T-helper 17 cell (primary cell): Measurements from ENCODE around the gene ZC3H12C. TPM values are rescaled to one million over a fixed set of nuclear protein-coding genes. Genes with fewer than 3 reads are reported as not detected.
"Not testable (repeated sequence)": the region's sequence is repeated elsewhere in the genome, so short reads cannot be mapped to it uniquely, and the experiment has no call there.

Experiments
- ATAC-seq: fragments of 150-1000 bp; cut with Tn5 transposase; 2 replicates; pipeline ENCODE4 v1.10.0; 2021; ENCODE audit warnings: mild to moderate bottlenecking, moderate library complexity
- DNase-seq, 3 donors: peaks; one replicate each; pipeline versions ENCODE4 v3.0.0 to v3.0.0-alpha.2; 2020 to 2021
- H3K9me3 ChIP-seq: one replicate; pipeline ENCODE4 v1.7.0; 2013; ENCODE audit warnings: low read length, mild to moderate bottlenecking; ENCODE audit not compliant: control insufficient read depth, poor library complexity, severe bottlenecking
- H3K27ac Mint-ChIP-seq: one replicate; pipeline ENCODE4 v1.8.0; 2022; ENCODE audit warnings: mild to moderate bottlenecking, moderate library complexity, mixed read lengths
- H3K27me3 Mint-ChIP-seq: one replicate; pipeline ENCODE4 v1.8.0; 2022; ENCODE audit warnings: mixed read lengths
- H3K36me3 Mint-ChIP-seq: one replicate; pipeline ENCODE4 v1.8.0; 2022; ENCODE audit warnings: low read depth, mixed read lengths
- H3K4me1 Mint-ChIP-seq: one replicate; pipeline ENCODE4 v1.8.0; 2022; ENCODE audit warnings: mild to moderate bottlenecking, mixed read lengths
- H3K4me3 Mint-ChIP-seq: one replicate; pipeline ENCODE4 v1.8.0; 2022; ENCODE audit warnings: mild to moderate bottlenecking, moderate library complexity, mixed read lengths
- total RNA-seq, 4 donors: library from RNA in 2 of 4; stranded (reverse) in 2 of 4; gene quantifications; one replicate each; pipeline ENCODE4 v1.2.3 and lab custom pipeline; 2022 to 2026

The ZC3H12C gene
- total RNA-seq, 2 donors from 2014 or later: 0.15 to 0.91 TPM

DNA sequence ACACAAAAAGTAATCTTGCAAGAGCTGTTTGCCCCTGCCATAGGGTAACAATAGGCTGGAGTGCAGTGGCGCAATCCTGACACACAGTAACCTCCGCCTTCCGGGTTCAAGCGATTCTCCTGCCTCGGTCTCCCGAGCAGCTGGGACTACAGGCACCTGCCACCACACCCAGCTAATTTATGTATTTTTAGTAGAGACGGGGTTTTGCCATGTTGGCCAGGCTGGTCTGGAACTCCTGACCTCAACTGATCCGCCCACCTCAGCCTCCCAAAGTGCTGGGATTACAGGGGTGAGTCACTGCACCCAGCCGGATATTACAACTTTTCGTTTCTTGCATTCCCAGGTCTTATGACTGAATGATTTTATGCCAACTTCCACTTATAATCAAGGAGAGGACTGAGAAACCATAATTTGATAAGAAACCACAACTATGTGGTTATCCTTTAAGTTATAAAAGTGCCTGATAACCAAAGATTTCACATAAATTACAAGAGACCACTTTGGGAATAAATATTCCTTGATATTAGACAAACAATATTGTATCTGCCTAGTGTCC lies 101.1 kb downstream of the ZC3H12C start:
- H3K4me3 Mint-ChIP-seq, ATAC-seq, H3K9me3 ChIP-seq, H3K36me3 Mint-ChIP-seq, DNase-seq, H3K27ac Mint-ChIP-seq: not testable (repeated sequence)
- Mint-ChIP-seq H3K4me1 (peaks cover 14% of the 10 kb centered on the region), H3K27me3 (peaks cover 18% of the 10 kb centered on the region)

DNA sequence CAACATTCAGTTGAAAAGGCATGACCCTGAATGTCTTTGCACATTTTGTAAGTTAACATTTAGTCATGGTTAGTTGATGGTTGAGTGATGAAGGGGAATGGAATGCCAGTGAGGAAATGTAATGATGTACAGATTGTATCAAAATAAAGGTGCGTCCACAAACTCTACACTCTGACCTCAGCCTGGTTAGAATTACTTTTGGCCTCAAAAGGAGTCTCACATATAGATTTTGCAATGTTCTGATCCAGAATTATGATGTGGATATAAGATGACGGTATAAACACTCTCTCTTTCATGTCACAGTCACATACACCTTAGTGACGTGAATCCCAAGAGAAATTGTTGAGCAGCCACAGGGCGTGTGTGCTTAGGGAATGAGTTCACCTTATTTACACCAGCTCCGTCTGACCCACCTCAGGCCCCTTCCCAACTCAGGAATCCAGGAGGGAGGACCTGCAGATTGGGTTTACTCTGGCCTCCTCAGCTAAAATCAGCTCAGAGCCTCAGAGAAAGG lies 103.1 kb downstream of the ZC3H12C start:
- DNase-seq (no peak), ATAC-seq (no peak)
- Mint-ChIP-seq H3K27ac (no peak overlapping the region), H3K36me3 (peaks cover under 1% of the 10 kb centered on the region), H3K27me3 (peaks cover 18% of the 10 kb centered on the region), H3K4me3 (no peak overlapping the region), H3K4me1 (peaks cover 16% of the 10 kb centered on the region)
- H3K9me3 ChIP-seq: no peaks in the 10 kb centered on the region

DNA sequence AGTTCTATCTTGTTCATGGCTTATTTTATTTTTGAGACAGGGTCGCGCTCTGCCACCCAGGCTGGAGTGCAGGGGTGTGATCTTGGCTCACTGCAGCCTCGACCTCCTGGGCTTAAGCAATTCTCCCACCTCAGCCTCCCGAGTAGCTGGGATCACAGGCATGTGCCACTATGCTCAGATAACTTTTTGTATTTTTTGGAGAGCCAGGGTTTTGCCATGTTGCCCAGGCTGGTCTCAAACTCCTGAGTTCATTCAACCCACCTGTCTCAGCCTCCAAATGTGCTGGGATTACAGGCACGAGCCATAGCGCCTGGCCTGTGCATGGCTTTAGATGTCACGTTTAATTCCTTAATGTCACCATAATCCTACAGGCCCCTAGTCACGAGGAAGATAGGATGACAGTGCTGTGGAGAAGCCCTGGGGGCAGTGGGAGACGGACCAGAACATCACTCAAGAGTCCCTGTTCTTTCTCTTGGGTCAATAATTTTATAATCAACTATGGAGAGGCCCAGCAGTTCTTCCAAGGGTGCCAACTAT lies 103.8 kb downstream of the ZC3H12C start:
- ATAC-seq (no peak), DNase-seq (no peak)
- no peak overlapping the region for H3K27ac Mint-ChIP-seq
- peaks cover 15% of the 10 kb centered on the region for H3K4me1 Mint-ChIP-seq
- peaks cover 2% of the 10 kb centered on the region for H3K36me3 Mint-ChIP-seq
- peaks cover 18% of the 10 kb centered on the region for H3K27me3 Mint-ChIP-seq
- no peaks in the 10 kb centered on the region for H3K9me3 ChIP-seq
- no peak overlapping the region for H3K4me3 Mint-ChIP-seq

DNA sequence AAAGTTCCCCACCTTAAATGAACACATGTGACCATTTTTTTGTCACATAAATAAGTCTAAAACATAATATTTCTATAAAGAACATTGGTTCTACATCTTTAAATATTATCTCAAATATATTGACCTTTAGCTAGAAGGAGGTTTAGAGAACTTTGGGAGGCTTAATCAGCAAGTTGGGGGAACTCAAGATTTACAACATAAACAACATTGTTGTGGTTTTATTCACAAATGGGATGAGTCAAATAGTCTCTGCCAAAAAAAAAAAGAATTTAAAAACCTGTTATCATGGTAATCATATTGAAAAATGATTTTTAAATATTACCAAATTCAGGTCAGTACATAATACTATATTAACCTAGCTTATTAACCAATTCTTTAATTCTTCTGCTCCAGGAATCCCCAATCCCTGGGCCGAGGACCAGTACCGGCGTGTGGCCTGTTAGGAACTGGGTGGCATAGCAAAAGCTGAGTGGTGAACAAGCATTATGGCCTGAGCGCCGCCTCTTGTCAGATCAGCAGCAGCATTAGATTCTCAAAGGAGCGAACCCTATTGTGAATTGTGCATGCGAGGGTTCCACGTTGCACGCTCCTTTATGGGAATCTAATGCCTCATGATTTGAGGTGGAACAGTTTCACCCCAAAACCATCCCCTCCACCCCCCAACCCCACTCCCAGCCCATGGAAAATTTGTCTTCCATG lies 105.0 kb downstream of the ZC3H12C start:
- Mint-ChIP-seq H3K4me3 (no peak overlapping the region), H3K27me3 (peaks cover 13% of the 10 kb centered on the region), H3K4me1 (peaks cover 3% of the 10 kb centered on the region), H3K27ac (no peak overlapping the region), H3K36me3 (peaks cover 2% of the 10 kb centered on the region)
- no peak for DNase-seq
- no peaks in the 10 kb centered on the region for H3K9me3 ChIP-seq
- ATAC-seq: no peak

DNA sequence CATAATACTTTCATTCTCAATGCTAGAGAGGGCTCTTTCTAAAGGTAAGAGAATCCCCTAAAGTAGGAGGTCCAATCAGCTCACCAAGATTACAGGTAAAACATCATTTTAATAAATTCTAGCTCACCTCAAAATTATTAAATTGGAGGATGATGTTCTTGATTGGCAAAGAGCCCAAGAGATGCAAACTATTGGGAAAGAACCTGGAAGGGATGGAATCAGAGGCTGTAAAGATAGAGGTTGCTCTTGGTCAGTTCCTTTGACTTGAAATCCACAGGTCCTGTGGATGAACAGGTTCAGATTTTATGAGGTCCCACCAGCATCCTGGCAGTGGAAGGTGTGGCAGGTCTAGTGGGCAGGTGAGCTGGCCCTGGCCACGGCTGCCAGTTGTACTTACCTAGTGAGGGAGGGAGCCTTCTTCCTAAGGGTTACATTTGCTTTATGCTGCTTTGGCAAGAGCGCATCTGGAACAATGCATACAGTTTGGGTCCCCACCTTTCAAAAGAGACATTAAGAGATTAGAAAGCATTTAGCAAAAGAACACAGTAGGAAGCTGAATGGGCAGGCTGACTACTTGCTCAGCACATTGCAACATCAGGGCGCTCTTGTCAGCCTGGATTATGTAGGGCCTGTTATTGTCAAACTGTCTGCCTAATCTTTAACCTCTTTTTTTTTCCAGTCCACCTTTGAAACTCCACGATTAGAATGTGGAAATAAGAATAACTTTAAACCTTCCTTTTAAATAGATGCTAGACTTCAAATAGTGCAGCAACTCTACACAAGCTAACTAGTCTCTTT lies 106.2 kb downstream of the ZC3H12C start:
- DNase-seq (no peak), ATAC-seq (no peak)
- Mint-ChIP-seq H3K4me3 (no peak overlapping the region), H3K27me3 (peaks cover 10% of the 10 kb centered on the region), H3K36me3 (peaks cover 2% of the 10 kb centered on the region), H3K4me1 (peaks cover 3% of the 10 kb centered on the region), H3K27ac (no peak overlapping the region)
- no peaks in the 10 kb centered on the region for H3K9me3 ChIP-seq

DNA sequence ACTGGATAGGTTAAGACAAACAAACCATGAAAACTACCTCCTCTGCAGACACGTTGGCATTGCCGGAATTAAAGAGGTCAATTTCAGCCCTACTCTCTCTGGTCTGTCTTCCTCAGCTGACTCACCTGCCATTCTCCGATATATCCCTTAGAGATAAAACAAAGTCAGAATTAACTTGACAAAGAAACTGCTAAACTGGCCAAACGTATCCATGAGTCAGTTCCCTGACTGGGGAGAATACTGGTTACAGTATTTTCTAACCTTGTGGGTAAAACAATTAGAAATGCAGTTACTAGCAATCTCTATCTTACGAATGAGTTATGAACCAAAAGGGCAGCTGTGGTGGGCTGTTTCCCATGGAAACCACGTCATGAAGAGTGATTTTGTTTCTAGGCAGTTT lies 107.0 kb downstream of the ZC3H12C start:
- DNase-seq: no peak
- ATAC-seq: no peak
- peaks cover 5% of the 10 kb centered on the region for H3K27me3 Mint-ChIP-seq

DNA sequence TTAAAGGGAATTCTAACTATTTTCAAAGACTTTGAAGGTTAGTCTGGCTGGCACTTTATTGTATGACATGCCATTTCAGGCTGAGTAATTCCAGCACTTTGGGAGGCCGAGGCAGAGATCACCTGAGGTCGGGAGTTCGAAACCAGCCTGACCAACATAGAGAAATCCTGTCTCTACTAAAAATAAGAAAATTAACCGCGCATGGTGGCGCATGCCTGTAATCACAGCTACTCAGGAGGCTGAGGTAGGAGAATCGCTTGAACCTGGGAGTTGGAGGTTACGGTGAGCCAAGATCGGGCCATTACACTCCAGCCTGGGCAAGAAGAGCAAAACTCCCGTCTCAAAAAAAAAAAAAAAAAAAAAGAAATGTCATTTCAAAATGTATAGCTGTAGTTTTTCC lies 107.6 kb downstream of the ZC3H12C start:
- DNase-seq (no peak), ATAC-seq (no peak)
- no peak overlapping the region for H3K4me3 Mint-ChIP-seq
- no peaks in the 10 kb centered on the region for H3K9me3 ChIP-seq
- H3K4me1 Mint-ChIP-seq: peaks cover 6% of the 10 kb centered on the region
- H3K36me3 Mint-ChIP-seq: peaks cover 2% of the 10 kb centered on the region
- peak overlapping the region; percentile 37 for H3K27ac Mint-ChIP-seq
- H3K27me3 Mint-ChIP-seq: peaks cover under 1% of the 10 kb centered on the region

More for the DNA sequence above, 107.0 kb downstream of the ZC3H12C start:
- Mint-ChIP-seq H3K36me3 (peaks cover 2% of the 10 kb centered on the region), H3K27ac (peak overlapping the region; percentile 37), H3K4me3 (no peak overlapping the region), H3K4me1 (peaks cover 6% of the 10 kb centered on the region)
- H3K9me3 ChIP-seq: no peaks in the 10 kb centered on the region

DNA sequence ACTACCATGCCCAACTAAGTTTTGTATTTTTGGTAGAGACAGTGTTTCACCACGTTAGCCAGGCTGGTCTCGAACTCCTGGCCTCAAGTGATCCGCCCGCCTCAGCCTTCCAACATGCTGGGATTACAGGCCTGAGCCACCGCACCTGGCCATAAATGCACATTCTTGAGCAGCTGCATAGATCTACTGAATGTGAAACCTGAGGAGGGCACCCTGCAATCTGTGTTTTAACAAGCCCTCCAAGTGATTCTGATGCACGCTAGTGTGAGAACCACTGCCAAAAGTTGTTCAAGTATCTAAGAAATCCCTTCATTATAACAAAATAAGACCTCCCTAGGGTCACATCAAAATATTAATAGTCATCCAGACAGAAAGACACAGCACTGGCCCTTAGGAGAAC lies 113.9 kb downstream of the ZC3H12C start:
- H3K9me3 ChIP-seq: no peaks in the 10 kb centered on the region
- Mint-ChIP-seq H3K36me3 (no peaks in the 10 kb centered on the region), H3K27ac (no peak overlapping the region), H3K27me3 (peaks cover 6% of the 10 kb centered on the region), H3K4me3 (no peak overlapping the region), H3K4me1 (peaks cover 5% of the 10 kb centered on the region)
- DNase-seq (no peak), ATAC-seq (no peak)

DNA sequence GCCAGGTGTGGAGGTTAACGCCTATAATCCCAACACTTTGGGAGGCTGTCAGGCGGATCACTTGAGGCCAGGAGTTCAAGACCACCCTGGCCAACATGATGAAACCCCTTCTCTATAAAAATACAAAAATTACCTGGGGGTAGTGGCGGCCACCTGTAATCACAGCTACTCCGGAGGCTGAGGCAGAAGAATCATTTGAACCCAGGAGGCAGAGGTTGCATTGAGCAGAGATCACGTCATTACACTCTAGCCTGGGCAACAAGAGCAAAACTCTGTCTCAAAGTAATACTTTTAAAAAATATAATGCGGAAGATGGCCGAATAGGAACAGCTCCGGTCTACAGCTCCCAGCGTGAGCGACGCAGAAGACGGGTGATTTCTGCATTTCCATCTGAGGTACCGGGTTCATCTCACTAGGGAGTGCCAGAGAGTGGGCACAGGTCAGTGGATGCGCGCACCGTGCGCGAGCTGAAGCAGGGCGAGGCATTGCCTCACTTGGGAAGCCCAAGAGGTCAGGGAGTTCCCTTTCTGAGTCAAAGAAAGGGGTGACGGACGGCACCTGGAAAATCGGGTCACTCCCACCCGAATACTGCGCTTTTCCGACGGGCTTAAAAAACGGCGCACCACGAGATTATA lies 115.6 kb downstream of the ZC3H12C start:
- not testable (repeated sequence) for H3K36me3 Mint-ChIP-seq, H3K9me3 ChIP-seq, H3K27me3 Mint-ChIP-seq, H3K4me1 Mint-ChIP-seq, DNase-seq, ATAC-seq
- H3K4me3 Mint-ChIP-seq: peak overlapping the region; percentile 76
- H3K27ac Mint-ChIP-seq: peak overlapping the region; percentile 37

DNA sequence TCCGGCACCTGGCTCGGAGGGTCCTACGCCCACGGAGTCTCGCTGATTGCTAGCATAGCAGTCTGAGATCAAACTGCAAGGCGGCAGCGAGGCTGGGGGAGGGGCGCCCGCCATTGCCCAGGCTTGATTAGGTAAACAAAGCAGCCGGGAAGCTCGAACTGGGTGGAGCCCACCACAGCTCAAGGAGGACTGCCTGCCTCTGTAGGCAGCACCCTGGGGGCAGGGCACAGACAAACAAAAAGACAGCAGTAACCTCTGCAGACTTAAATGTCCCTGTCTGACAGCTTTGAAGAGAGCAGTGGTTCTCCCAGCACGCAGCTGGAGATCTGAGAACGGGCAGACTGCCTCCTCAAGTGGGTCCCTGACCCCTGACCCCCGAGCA lies 116.1 kb downstream of the ZC3H12C start:
- ATAC-seq, H3K36me3 Mint-ChIP-seq, H3K4me1 Mint-ChIP-seq, DNase-seq, H3K27me3 Mint-ChIP-seq, H3K9me3 ChIP-seq: not testable (repeated sequence)
- Mint-ChIP-seq H3K4me3 (peak overlapping the region; percentile 76), H3K27ac (peak overlapping the region; percentile 37)

DNA sequence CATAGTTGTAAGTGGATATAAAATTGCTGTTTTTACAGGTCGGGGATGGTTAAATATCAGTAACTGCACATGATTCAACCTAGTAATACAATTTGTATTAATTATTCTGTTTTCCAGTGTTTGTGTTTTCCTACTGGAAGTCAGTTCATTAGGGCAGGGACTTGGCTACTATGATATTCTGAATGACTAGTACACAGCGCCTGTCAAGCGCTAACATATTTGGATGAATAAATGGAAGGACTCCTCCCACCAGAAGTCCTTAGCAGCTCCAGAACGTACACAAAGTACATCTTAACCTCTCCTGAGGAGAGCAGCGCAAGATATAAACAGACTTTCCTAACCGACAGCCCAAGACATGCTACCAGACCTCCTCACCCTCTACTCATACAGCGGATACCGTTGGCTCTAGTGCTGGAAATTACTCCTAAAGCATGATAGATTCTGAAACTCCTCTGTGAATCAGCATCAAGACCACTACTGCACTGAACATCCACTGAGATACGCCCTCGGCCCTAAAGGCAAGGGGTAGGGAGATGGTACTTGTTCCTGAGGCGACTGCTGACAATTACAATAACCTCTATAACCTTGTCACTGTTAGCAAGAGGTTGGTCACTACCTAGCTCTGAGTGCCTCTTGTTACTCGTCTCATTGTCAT lies 124.2 kb downstream of the ZC3H12C start:
- H3K36me3 Mint-ChIP-seq: peaks cover 2% of the 10 kb centered on the region
- no peak overlapping the region for H3K4me3 Mint-ChIP-seq
- H3K27me3 Mint-ChIP-seq: no peaks in the 10 kb centered on the region
- no peaks in the 10 kb centered on the region for H3K9me3 ChIP-seq
- H3K27ac Mint-ChIP-seq: no peak overlapping the region
- ATAC-seq: no peak
- no peaks in the 10 kb centered on the region for H3K4me1 Mint-ChIP-seq
- DNase-seq: no peak

DNA sequence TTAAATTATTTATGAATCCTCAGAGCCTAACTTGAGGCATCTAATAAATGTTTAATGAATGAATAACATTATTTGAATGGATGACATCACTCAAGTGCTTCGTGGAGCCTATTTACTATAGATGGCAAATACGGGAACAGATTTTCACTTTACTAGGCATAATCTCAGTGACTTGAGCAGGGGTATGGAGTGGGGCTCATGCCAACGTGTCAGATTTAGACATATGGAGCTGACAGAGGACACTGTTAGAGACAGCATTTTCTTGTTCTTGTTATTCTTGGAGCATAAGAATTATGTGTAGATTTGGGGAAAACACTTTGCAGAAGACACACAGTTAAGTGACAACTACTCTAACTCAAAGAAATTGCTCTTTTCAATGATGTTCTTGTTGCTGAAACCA lies 124.7 kb downstream of the ZC3H12C start:
- Mint-ChIP-seq H3K36me3 (peaks cover 2% of the 10 kb centered on the region), H3K27me3 (no peaks in the 10 kb centered on the region), H3K4me1 (no peaks in the 10 kb centered on the region), H3K4me3 (no peak overlapping the region), H3K27ac (no peak overlapping the region)
- no peak for ATAC-seq
- no peak for DNase-seq
- no peaks in the 10 kb centered on the region for H3K9me3 ChIP-seq
